A673 (cell line): ENCODE data around the gene KCNN1. TPM values are rescaled to one million over a fixed set of nuclear protein-coding genes. Genes with fewer than 3 reads are reported as not detected.
A peak's percentile ranks its signal among the peaks of the same experiment; 100 is the strongest.

Experiments
- BruUV-seq: library from RNA; stranded (reverse); fragments of 400-500 nt; replicated peaks from 2 replicates; lab custom pipeline; 2021; lab: Mats Ljungman, UMichigan
- CTCF ChIA-PET: fragments of 300-600 bp; sonication (Branson Sonifier 250); formaldehyde crosslinking; loops from one replicate; lab custom pipeline; 2022; ENCODE audit warnings: antibody characterized with exemption; lab: Charles Lee
- POLR2A ChIA-PET: fragments of 300-600 bp; sonication (Branson Sonifier 250); formaldehyde crosslinking; loops from one replicate; lab custom pipeline; 2022; ENCODE audit warnings: antibody characterized with exemption; ENCODE audit not compliant: low non-redundant PET; lab: Charles Lee
- DNase-seq: peaks from one replicate; pipeline ENCODE4 v3.0.0-alpha.2; 2015; ENCODE audit warnings: low spot score
- H3K27ac ChIP-seq: fragments of 200-600 bp; sonication (generic); 2 replicates; pipeline ENCODE4 v1.5.1; 2016; ENCODE audit warnings: mixed run types, low read depth, mild to moderate bottlenecking, mixed read lengths, antibody characterized with exemption, low read length; ENCODE audit not compliant: poor library complexity, severe bottlenecking
- H3K27me3 ChIP-seq: fragments of 200-600 bp; sonication (generic); replicated peaks from 2 replicates; pipeline ENCODE4 v1.6.1; 2017; ENCODE audit warnings: mixed run types, low read depth, mild to moderate bottlenecking, mixed read lengths, antibody characterized with exemption, low read length; ENCODE audit not compliant: insufficient read depth, poor library complexity
- H3K36me3 ChIP-seq: fragments of 200-600 bp; sonication (generic); 2 replicates; pipeline ENCODE4 v1.6.1; 2016; ENCODE audit warnings: mixed run types, mild to moderate bottlenecking, mixed read lengths, antibody characterized with exemption, low read length; ENCODE audit not compliant: insufficient read depth, poor library complexity, severe bottlenecking
- H3K4me1 ChIP-seq: fragments of 200-600 bp; sonication (generic); 2 replicates; pipeline ENCODE4 v1.6.1; 2017; ENCODE audit warnings: mixed run types, mild to moderate bottlenecking, mixed read lengths, antibody characterized with exemption, low read length; ENCODE audit not compliant: insufficient read depth, poor library complexity, severe bottlenecking
- H3K4me3 ChIP-seq: fragments of 200-600 bp; sonication (generic); 2 replicates; pipeline ENCODE4 v1.5.1; 2016; ENCODE audit warnings: low read depth, mixed run types, mild to moderate bottlenecking, mixed read lengths, low read length; ENCODE audit not compliant: poor library complexity, severe bottlenecking
- H3K9me3 ChIP-seq: fragments of 200-600 bp; sonication (generic); 2 replicates; pipeline ENCODE4 v1.6.1; 2016; ENCODE audit warnings: mixed run types, low read depth, mild to moderate bottlenecking, mixed read lengths, antibody characterized with exemption, low read length; ENCODE audit not compliant: poor library complexity, severe bottlenecking
- CTCF ChIP-seq: fragments of 300-800, 200-600 bp; sonication (generic); conservative IDR thresholded peaks from 2 replicates; pipeline ENCODE4 v1.5.1; 2017; ENCODE audit warnings: low read depth, mild to moderate bottlenecking, antibody characterized with exemption, low read length, moderate library complexity, mixed read lengths
- EZH2 ChIP-seq: fragments of 200-600 bp; sonication (generic); IDR thresholded peaks from 2 replicates; pipeline ENCODE4 v1.6.1; 2017; ENCODE audit warnings: borderline replicate concordance, low read depth, mild to moderate bottlenecking, mixed read lengths, antibody characterized with exemption, low read length; ENCODE audit not compliant: poor library complexity, severe bottlenecking
- intact Hi-C: fragments of 100-400 bp; cut with micrococcal nuclease; formaldehyde crosslinking; loops from one replicate; pipeline ENCODE4 v1.10.0; 2022; ENCODE audit not compliant: unreplicated experiment
- total RNA-seq: library from RNA; stranded (reverse); gene quantifications from 2 replicates; pipeline ENCODE4 v1.2.3, GENCODE V29; 2021

The KCNN1 gene
- total RNA-seq, 1 experiment from 2014 or later, result 81.2 TPM

- POLR2A ChIA-PET, result no interaction called here
- no peak overlapping the region for H3K4me3 ChIP-seq
- intact Hi-C loops, result no loop called here
Observed at GRCh38 chr19:17936379-17936778, 30.5 kb upstream of the KCNN1 start.

GRCh38 chr19:17937371-17937900, 29.5 kb upstream of the KCNN1 start:
- BruUV-seq, result no TSS peak
- Histone ChIP-seq H3K27me3 (no peaks in the 10 kb centered on the region), H3K4me3 (no peak overlapping the region), H3K27ac (no peak overlapping the region), H3K36me3 (no peaks in the 10 kb centered on the region), H3K9me3 (no peaks in the 10 kb centered on the region), H3K4me1 (peaks cover 12% of the 10 kb centered on the region)
- TF ChIP-seq EZH2 (no peak), CTCF (no peak)
- intact Hi-C loops, result no loop called here
- ChIA-PET POLR2A (interaction anchor here (0.6 kb wide), 1 partner anchor 518 kb away, joined by 7 read pairs; no protein-coding TSS in a partner anchor), CTCF (interaction anchor here (1.2 to 1.4 kb wide), 4 partner anchors 29 to 60 kb away, joined by 3 to 18 read pairs (median 6); no protein-coding TSS in a partner anchor)
- no peak for DNase-seq

More at GRCh38 chr19:17936379-17936778, 30.5 kb upstream of the KCNN1 start:
- Histone ChIP-seq H3K9me3 (no peaks in the 10 kb centered on the region), H3K4me1 (peaks cover 11% of the 10 kb centered on the region), H3K27me3 (no peaks in the 10 kb centered on the region), H3K27ac (no peak overlapping the region), H3K36me3 (no peaks in the 10 kb centered on the region)
- TF ChIP-seq EZH2 (no peak), CTCF (no peak)
- DNase-seq, result no peak
- CTCF ChIA-PET, result interaction anchor here (1.2 kb wide), 1 partner anchor 57 kb away, joined by 7 read pairs; no protein-coding TSS in a partner anchor
- BruUV-seq, result no TSS peak

DNA sequence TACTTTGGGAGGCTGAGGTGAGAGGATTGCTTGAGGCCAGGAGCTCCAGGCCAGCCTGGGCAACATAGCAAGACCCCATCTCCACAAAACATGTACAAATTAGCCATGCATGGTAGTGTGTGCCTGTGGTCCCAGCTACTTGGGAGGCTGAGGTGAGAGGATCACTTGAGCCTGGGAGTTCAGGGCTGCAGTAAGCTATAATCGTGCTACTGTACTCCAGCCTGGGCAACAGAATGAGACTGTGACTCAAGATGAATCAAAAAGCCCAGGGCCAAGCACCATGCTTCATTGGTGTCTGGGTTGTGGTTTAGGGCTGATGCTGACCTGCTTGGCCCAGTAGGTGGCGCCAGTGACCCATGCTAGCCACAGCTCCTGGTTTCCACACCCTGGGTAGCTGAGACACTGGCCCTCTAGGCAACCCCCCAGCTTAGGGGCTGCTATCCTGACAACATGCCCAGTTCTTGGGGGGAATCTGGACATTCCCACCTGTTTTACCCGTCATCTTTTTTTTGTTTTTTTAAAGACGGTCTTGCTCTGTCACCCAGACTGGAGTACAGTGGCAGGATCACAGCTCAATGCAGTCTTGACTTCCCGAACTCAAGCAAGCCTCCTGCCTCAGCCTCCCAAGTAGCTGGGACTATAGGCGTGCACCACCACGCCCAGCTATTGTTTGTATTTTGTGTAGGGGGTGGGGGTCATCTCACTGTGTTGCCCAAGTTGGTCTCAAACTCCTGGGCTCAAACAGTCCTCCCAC, 28.6 kb upstream of the KCNN1 start:
- no TSS peak for BruUV-seq
- DNase-seq, result peak; percentile 84
- intact Hi-C loops, result loop anchor here (1.0 kb wide), 2 partner anchors 59 to 120 kb away; no protein-coding TSS in a partner anchor
- no peak overlapping the region for H3K27ac ChIP-seq
- CTCF ChIA-PET, result interaction anchor here (0.5 to 1.4 kb wide), 10 partner anchors 12 to 858 kb away, joined by 3 to 18 read pairs (median 4); partner anchors contain the start of gene ARRDC2
- H3K27me3 ChIP-seq, result no peaks in the 10 kb centered on the region
- no peaks in the 10 kb centered on the region for H3K9me3 ChIP-seq
- TF ChIP-seq CTCF (peak; percentile 92), EZH2 (no peak)
- H3K36me3 ChIP-seq, result no peaks in the 10 kb centered on the region
- POLR2A ChIA-PET, result interaction anchor here (0.5 kb wide), 1 partner anchor 118 kb away, joined by 14 read pairs; no protein-coding TSS in a partner anchor
- H3K4me3 ChIP-seq, result no peak overlapping the region
- peaks cover 18% of the 10 kb centered on the region for H3K4me1 ChIP-seq
